ENCODE results near the gene SCN1A.

GRCh38 chr2:166154685-166155338 is 27.0 kb upstream of the SCN1A start:
- TF ChIP-seq EZH2 (IDR thresholded peaks at IDR 0.05; ENCODE audit: insufficient read depth, poor library complexity, severe bottlenecking) (no peak), EZH2phosphoT487 (IDR thresholded peaks at IDR 0.05; ENCODE audit: insufficient read depth, low read depth) (no peak)
